Astrocyte of the cerebellum (primary cell): ENCODE results near the gene ADGRF4.

Experiments
- DNase-seq: peaks from one replicate; pipeline ENCODE4 v3.0.0-alpha.2; 2011; ENCODE audit warnings: low read depth
- H3K4me3 ChIP-seq: 2 replicates; pipeline ENCODE4 v1.5.1; 2011; ENCODE audit warnings: mild to moderate bottlenecking, low read depth, low read length, moderate library complexity
- in situ Hi-C: cut with HindIII; loops from 2 replicates; pipeline ENCODE4 v1.10.0; 2017; ENCODE audit warnings: low sequenced_read_pairs
- TF ChIP-seq, protein P1 (sequence below): IDR thresholded peaks from 2 replicates; pipeline ENCODE4 v1.5.1; 2012; ENCODE audit warnings: low read length, low read depth, moderate library complexity, mild to moderate bottlenecking; ENCODE audit errors: missing control alignments

ADGRF4 gene

GRCh38 chr6:47697925-47698324, 455 bp upstream of the ADGRF4 start:
- in situ Hi-C loops: no loop called here
- TF ChIP-seq, protein P1, sequence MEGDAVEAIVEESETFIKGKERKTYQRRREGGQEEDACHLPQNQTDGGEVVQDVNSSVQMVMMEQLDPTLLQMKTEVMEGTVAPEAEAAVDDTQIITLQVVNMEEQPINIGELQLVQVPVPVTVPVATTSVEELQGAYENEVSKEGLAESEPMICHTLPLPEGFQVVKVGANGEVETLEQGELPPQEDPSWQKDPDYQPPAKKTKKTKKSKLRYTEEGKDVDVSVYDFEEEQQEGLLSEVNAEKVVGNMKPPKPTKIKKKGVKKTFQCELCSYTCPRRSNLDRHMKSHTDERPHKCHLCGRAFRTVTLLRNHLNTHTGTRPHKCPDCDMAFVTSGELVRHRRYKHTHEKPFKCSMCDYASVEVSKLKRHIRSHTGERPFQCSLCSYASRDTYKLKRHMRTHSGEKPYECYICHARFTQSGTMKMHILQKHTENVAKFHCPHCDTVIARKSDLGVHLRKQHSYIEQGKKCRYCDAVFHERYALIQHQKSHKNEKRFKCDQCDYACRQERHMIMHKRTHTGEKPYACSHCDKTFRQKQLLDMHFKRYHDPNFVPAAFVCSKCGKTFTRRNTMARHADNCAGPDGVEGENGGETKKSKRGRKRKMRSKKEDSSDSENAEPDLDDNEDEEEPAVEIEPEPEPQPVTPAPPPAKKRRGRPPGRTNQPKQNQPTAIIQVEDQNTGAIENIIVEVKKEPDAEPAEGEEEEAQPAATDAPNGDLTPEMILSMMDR: no peak
- no peak overlapping the region for H3K4me3 ChIP-seq
- DNase-seq: no peak

- in situ Hi-C loops: no loop called here
- no peak overlapping the region for H3K4me3 ChIP-seq
- DNase-seq: no peak
- TF ChIP-seq, protein P1: no peak
Measured at GRCh38 chr6:47700053-47700452, 1.7 kb downstream of the ADGRF4 start.

DNA sequence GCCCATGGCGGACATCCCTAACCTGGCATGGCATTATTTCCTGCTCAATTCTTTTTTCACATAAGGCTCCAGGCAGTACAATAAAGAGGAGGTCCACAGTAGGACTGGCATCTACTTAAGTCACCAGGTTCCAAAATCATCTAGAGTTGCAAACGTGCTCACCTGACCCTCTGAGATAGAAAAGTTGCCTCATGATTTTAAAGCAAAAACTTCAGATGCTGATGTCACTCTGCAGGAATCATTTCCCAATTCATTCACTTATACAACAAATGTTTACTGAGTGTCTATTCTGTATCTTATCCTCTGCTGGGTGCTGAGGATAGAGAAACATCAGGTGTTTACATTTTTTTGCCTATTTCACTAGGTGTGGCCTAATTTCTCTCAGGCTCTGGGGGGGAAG, 2.2 kb downstream of the ADGRF4 start:
- TF ChIP-seq, protein P1: no peak
- no peak for DNase-seq
- no peak overlapping the region for H3K4me3 ChIP-seq
- in situ Hi-C loops: no loop called here

DNA sequence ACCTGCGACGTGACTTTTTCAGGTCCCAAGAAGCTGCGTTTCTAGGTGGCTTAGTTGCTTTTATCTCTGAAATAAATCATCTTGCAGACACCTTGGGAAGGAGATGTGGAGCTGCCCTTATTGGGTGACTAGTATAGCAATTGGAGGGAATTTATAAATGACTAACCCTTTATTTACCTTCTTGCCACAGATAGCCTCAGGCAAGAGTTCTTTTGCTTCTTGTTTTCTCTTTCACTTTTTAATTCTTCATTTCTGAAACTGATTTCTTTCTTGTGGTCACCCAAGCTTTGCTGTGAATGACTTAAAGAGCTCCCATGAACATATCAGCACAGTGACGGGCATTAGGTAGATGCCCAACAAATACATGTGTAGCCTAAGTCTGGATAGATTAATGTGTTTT, 3.0 kb downstream of the ADGRF4 start:
- H3K4me3 ChIP-seq: no peak overlapping the region
- TF ChIP-seq, protein P1: no peak
- in situ Hi-C loops: no loop called here
- no peak for DNase-seq

DNA sequence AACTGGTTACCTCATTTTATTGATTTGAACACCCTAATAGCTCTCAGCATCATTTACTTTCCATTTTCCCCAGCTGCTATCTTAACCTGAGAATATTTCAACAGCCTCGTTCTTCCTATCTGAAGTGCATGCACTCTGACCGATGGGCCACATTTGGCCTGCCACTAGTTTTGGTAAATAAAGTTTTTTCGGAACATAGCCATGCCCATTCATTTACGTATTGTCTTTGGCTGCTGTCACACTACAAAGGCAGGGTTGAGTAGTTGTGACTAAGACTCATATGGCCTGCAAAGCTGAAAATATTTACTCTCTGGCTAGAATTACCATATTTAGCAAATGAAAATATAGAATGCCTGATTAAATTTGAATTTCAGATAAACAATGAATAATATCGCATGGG, 10.8 kb downstream of the ADGRF4 start:
- H3K4me3 ChIP-seq: no peak overlapping the region

DNA sequence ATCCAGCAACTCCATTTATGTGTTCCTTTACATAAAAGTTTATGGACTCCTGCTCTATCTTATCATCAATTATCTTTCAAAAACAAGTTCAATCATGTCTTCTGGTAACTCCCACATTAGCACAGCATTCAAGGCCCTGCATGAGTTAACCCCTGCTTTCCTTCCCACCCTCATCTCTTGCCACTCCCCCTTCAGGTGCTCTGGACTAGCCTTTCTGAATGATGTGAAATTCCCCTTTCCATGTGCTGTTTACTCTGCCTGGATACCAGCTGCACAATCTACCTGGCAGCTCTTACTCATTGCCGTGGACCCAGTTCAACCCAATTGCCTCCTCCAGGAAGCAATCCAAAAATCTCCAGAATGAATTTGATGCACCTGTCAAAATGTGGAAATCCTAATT, 11.9 kb downstream of the ADGRF4 start:
- TF ChIP-seq, protein P1: no peak
- no peak for DNase-seq
- no peak overlapping the region for H3K4me3 ChIP-seq
- in situ Hi-C loops: no loop called here

More for the DNA sequence above, 10.8 kb downstream of the ADGRF4 start:
- in situ Hi-C loops: no loop called here
- TF ChIP-seq, protein P1: no peak
- no peak for DNase-seq

GRCh38 chr6:47713200-47713599, 14.8 kb downstream of the ADGRF4 start:
- DNase-seq: no peak
- TF ChIP-seq, protein P1: no peak
- in situ Hi-C loops: no loop called here
- H3K4me3 ChIP-seq: no peak overlapping the region
